Mesendoderm (in vitro differentiated cells): Measurements from ENCODE around the gene MECP2.

Experiments
- DNase-seq: peaks from one replicate; pipeline ENCODE4 v3.0.0; 2013
- H2AK5ac ChIP-seq: 2 replicates; pipeline ENCODE4 v1.6.1; 2013; ENCODE audit warnings: low read length, inconsistent platforms
- H2BK120ac ChIP-seq: 2 replicates; pipeline ENCODE4 v1.6.1; 2013; ENCODE audit warnings: low read depth, mild to moderate bottlenecking, low read length, moderate library complexity, mixed read lengths
- H2BK15ac ChIP-seq: replicated peaks from 2 replicates; pipeline ENCODE4 v1.6.1; 2013; ENCODE audit warnings: low read depth, mild to moderate bottlenecking, moderate library complexity
- H2BK5ac ChIP-seq: 2 replicates; pipeline ENCODE4 v1.6.1; 2013; ENCODE audit warnings: low read length, inconsistent platforms
- H3K18ac ChIP-seq: 2 replicates; pipeline ENCODE4 v1.6.1; 2013; ENCODE audit warnings: mild to moderate bottlenecking, low read length, mixed read lengths
- H3K23ac ChIP-seq: one replicate; pipeline ENCODE4 v1.6.1; 2013; ENCODE audit warnings: low read length
- H3K27ac ChIP-seq: 2 replicates; pipeline ENCODE4 v1.5.1; 2013; ENCODE audit warnings: low read depth, mild to moderate bottlenecking, inconsistent platforms, low read length, moderate library complexity
- H3K27me3 ChIP-seq: 2 replicates; pipeline ENCODE4 v1.6.1; 2013; ENCODE audit warnings: low read length, control low read depth, mild to moderate bottlenecking, inconsistent platforms; ENCODE audit not compliant: insufficient read depth, poor library complexity
- H3K36me3 ChIP-seq: 2 replicates; pipeline ENCODE4 v1.6.1; 2013; ENCODE audit warnings: low read length, inconsistent platforms; ENCODE audit not compliant: control insufficient read depth, insufficient read depth
- H3K4ac ChIP-seq: one replicate; pipeline ENCODE4 v1.6.1; 2013; ENCODE audit warnings: low read depth, mild to moderate bottlenecking, low read length, moderate library complexity
- H3K4me1 ChIP-seq: 2 replicates; pipeline ENCODE4 v1.6.1; 2013; ENCODE audit warnings: low read depth, low read length, inconsistent platforms; ENCODE audit not compliant: control insufficient read depth
- H3K4me2 ChIP-seq: 2 replicates; pipeline ENCODE4 v1.6.1; 2013; ENCODE audit warnings: low read length
- H3K4me3 ChIP-seq: 2 replicates; pipeline ENCODE4 v1.5.1; 2013; ENCODE audit warnings: mild to moderate bottlenecking, low read length
- H3K56ac ChIP-seq: one replicate; pipeline ENCODE4 v1.6.1; 2013; ENCODE audit warnings: low read length
- H3K79me1 ChIP-seq: 2 replicates; pipeline ENCODE4 v1.6.1; 2013; ENCODE audit warnings: low read length, inconsistent platforms
- H3K79me2 ChIP-seq: 2 replicates; pipeline ENCODE4 v1.6.1; 2013; ENCODE audit warnings: mild to moderate bottlenecking, low read length; ENCODE audit not compliant: control insufficient read depth, insufficient read depth
- H3K9ac ChIP-seq: 2 replicates; pipeline ENCODE4 v1.6.1; 2013; ENCODE audit warnings: low read length, inconsistent platforms
- H4K5ac ChIP-seq: one replicate; pipeline ENCODE4 v1.6.1; 2013; ENCODE audit warnings: low read length
- H4K8ac ChIP-seq: one replicate; pipeline ENCODE4 v1.6.1; 2013; ENCODE audit warnings: low read depth, mild to moderate bottlenecking, control low read depth, low read length, moderate library complexity
- WGBS: extraction: QIAGEN DNeasy Blood & Tissue Kit; methylation state at CpG from one replicate; pipeline ENCODE4 v1.1.7; 2013; ENCODE audit warnings: low lambda C conversion rate, missing lambda C conversion rate; ENCODE audit not compliant: insufficient coverage; ENCODE audit errors: extremely low coverage; 5-methylcytosine and 5-hydroxymethylcytosine counted together

MECP2 gene

DNA sequence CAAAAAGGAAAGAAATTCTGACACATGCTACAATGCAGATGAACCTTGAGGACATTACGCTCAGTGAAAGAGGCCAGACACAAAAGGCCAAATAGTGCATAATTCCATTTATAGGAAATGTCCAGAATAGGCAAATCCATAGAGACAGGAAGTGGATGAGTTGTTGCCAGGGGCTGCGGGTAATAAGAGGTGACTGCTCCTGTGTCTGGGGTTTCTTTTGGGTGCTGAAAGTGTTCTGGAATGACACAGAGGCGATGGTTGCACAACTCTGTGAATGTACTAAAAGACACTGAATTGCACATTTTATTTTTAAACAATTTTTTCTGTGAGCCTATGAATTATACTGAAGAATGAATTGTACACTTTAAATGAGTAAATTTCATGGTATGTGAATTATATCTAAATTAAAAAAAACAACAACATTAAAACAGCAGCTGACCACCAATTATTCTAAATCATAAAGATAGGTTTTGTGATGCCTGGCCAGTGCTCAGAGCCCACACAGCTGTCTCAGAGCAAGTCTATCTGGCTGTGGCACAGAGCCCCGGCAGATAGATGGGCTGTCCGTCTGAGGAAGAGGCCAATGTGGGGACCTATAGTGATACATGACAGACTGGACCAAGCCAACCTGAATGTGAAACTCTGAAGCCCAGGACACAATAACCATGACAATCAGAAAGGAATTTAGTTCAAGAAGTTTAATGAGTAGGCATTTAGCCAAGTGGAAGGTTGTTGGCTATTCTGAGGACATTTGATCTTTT, 54.3 kb downstream of the MECP2 start:
- Histone ChIP-seq H4K8ac (no peak overlapping the region), H3K79me1 (no peaks in the 10 kb centered on the region), H3K27ac (no peak overlapping the region), H4K5ac (no peak overlapping the region), H2BK120ac (no peak overlapping the region), H3K18ac (no peak overlapping the region), H2BK5ac (no peak overlapping the region), H2AK5ac (no peak overlapping the region), H2BK15ac (no peak overlapping the region), H3K4ac (no peak overlapping the region), H3K9ac (no peak overlapping the region), H3K4me3 (no peak overlapping the region), H3K4me2 (no peak overlapping the region), H3K4me1 (no peaks in the 10 kb centered on the region), H3K36me3 (no peaks in the 10 kb centered on the region), H3K27me3 (no peaks in the 10 kb centered on the region), H3K56ac (no peak overlapping the region), H3K79me2 (peaks cover 2% of the 10 kb centered on the region), H3K23ac (no peak overlapping the region)
- no peak for DNase-seq
- WGBS = no CpG with 5 or more reads among the region's 5 CpGs

DNA sequence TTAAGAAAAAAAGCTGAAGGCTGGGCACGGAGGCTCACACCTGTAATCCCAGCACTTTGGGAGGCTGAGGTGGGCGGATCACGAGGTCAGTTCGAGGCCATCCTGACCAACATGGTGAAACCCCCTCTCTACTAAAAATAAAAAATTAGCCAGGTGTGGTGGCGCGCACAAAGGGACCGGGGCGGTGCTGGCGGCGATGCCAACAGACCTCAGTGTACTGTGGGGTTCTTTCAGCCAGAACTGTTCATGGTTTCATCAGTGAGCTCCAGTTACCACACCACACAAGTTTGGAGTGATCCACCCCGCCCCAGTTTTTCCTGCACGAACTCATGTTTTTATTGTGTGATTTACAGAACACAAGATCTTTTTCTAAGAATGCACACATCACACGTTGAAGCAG, 56.7 kb downstream of the MECP2 start:
- no peaks in the 10 kb centered on the region for H3K4me1 ChIP-seq
- no peaks in the 10 kb centered on the region for H3K27me3 ChIP-seq
- H3K79me1 ChIP-seq = no peaks in the 10 kb centered on the region
- H4K5ac ChIP-seq = no peak overlapping the region
- DNase-seq = no peak
- H2BK15ac ChIP-seq = no peak overlapping the region
- no peak overlapping the region for H3K4me3 ChIP-seq
- H3K9ac ChIP-seq = no peak overlapping the region
- no peak overlapping the region for H4K8ac ChIP-seq
- no peak overlapping the region for H3K4ac ChIP-seq
- no peak overlapping the region for H2AK5ac ChIP-seq
- no CpG with 5 or more reads among the region's 13 CpGs for WGBS
- no peak overlapping the region for H3K56ac ChIP-seq
- peaks cover 2% of the 10 kb centered on the region for H3K79me2 ChIP-seq
- no peak overlapping the region for H3K18ac ChIP-seq
- no peak overlapping the region for H3K23ac ChIP-seq
- no peaks in the 10 kb centered on the region for H3K36me3 ChIP-seq
- H2BK120ac ChIP-seq = no peak overlapping the region
- no peak overlapping the region for H2BK5ac ChIP-seq
- no peak overlapping the region for H3K4me2 ChIP-seq
- no peak overlapping the region for H3K27ac ChIP-seq

DNA sequence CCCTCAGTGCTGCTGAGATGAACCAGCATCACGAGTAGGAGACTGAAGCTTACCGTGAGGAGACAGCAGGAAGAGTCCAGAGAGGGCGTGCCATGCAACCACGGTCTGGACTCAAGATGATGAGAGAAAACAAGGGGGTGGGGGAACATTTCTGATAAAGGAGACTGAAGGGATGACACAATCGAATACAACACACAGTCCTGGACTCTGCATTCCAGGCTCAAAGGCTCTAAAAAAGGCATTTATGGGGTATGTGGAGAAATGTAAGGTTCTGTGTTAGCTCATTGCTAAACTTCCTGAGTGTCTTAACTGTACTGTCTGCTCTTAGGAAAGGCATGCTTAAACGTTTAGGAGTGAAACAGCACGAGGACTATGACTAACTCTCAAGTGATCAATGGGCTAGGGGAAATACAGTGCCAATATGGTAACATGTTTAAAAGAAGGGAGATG, 57.2 kb downstream of the MECP2 start:
- Histone ChIP-seq H3K27me3 (no peaks in the 10 kb centered on the region), H3K9ac (no peak overlapping the region), H3K4me2 (no peak overlapping the region), H3K79me2 (peaks cover 2% of the 10 kb centered on the region), H3K27ac (no peak overlapping the region), H3K4me3 (no peak overlapping the region), H3K23ac (no peak overlapping the region), H3K79me1 (no peaks in the 10 kb centered on the region), H2BK15ac (no peak overlapping the region), H2AK5ac (no peak overlapping the region), H3K36me3 (no peaks in the 10 kb centered on the region), H2BK5ac (no peak overlapping the region), H3K4ac (no peak overlapping the region), H3K18ac (no peak overlapping the region), H3K56ac (no peak overlapping the region), H3K4me1 (no peaks in the 10 kb centered on the region), H2BK120ac (no peak overlapping the region), H4K5ac (no peak overlapping the region), H4K8ac (no peak overlapping the region)
- no peak for DNase-seq
- no CpG with 5 or more reads among the region's 7 CpGs for WGBS

DNA sequence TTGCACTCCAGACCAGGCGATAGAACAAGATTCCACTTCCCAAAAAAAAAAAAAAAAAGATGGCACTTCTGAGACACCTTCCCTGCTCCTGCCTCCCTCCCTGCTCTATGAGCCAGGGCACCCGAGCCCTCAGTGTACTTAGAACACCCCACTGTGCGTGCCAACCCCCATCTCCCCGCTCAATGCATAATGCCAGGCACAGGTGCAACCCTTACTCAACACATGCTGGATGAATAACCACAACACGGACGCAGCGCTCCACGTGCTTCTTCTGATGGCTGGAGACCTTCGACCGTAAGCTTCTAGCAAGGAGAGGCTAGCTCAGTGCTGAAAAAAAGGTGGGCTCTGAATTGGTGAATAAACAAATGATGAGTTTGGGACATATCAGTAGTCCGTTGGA, 57.9 kb downstream of the MECP2 start:
- Histone ChIP-seq H3K79me2 (peaks cover 2% of the 10 kb centered on the region), H3K79me1 (no peaks in the 10 kb centered on the region), H3K4ac (no peak overlapping the region), H3K27me3 (no peaks in the 10 kb centered on the region), H4K8ac (no peak overlapping the region), H2AK5ac (no peak overlapping the region), H4K5ac (no peak overlapping the region), H3K18ac (no peak overlapping the region), H3K23ac (no peak overlapping the region), H3K4me1 (no peaks in the 10 kb centered on the region), H3K27ac (no peak overlapping the region), H2BK120ac (no peak overlapping the region), H3K56ac (no peak overlapping the region), H3K4me3 (no peak overlapping the region), H3K36me3 (no peaks in the 10 kb centered on the region), H2BK15ac (no peak overlapping the region), H2BK5ac (no peak overlapping the region), H3K4me2 (no peak overlapping the region), H3K9ac (no peak overlapping the region)
- DNase-seq = no peak
- WGBS = no CpG with 5 or more reads among the region's 11 CpGs

DNA sequence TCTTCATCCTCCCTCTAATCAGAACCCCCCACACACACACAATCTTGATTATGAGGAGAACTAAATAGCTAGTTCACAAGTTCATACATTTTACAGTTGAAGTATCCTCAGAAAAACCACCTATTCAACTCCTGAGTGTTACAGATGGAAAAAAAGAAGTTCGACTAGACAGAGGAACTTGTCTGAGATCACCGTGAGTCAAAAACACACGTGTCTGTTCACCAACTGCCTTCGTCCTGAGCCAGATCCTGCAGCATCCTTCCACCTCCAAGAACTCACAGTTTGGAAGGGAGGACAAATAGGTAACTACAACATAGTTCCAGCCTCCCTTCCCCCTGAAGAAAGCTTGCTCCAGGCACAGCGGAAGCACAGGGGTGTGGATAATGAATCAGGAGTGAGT, 58.9 kb downstream of the MECP2 start:
- Histone ChIP-seq H4K8ac (no peak overlapping the region), H3K4me3 (no peak overlapping the region), H3K23ac (no peak overlapping the region), H3K18ac (no peak overlapping the region), H4K5ac (no peak overlapping the region), H3K36me3 (no peaks in the 10 kb centered on the region), H3K4ac (no peak overlapping the region), H2BK5ac (no peak overlapping the region), H2BK15ac (no peak overlapping the region), H3K9ac (no peak overlapping the region), H3K79me2 (peaks cover 2% of the 10 kb centered on the region), H3K79me1 (no peaks in the 10 kb centered on the region), H3K4me2 (no peak overlapping the region), H2AK5ac (no peak overlapping the region), H3K56ac (no peak overlapping the region), H2BK120ac (no peak overlapping the region), H3K27me3 (no peaks in the 10 kb centered on the region), H3K27ac (no peak overlapping the region), H3K4me1 (no peaks in the 10 kb centered on the region)
- WGBS = no CpG with 5 or more reads among the region's 5 CpGs
- no peak for DNase-seq

DNA sequence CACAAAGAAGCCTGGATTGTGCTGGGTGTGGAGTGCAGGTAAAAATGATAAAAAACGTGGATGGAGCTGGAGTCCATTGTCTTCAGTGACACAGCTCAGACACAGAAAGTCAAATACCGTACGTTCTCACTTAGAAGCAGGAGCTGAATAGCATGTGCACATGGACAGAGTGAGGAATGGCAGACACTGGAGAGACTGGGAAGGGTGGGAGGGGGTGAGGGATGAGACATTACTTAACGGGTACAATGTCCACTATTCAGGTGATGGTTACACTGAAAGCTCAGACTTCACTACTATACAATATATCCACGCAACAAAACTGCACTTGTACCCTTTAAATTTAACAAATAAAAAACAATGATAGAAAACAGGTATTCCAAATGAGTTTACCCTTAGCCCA, 59.8 kb downstream of the MECP2 start:
- no peaks in the 10 kb centered on the region for H3K27me3 ChIP-seq
- no peaks in the 10 kb centered on the region for H3K4me1 ChIP-seq
- no CpG with 5 or more reads among the region's 5 CpGs for WGBS
- H3K4ac ChIP-seq = no peak overlapping the region
- no peak overlapping the region for H3K18ac ChIP-seq
- no peak overlapping the region for H4K8ac ChIP-seq
- no peak overlapping the region for H2BK120ac ChIP-seq
- H2BK15ac ChIP-seq = no peak overlapping the region
- H3K79me2 ChIP-seq = peaks cover 2% of the 10 kb centered on the region
- no peak overlapping the region for H3K27ac ChIP-seq
- no peak overlapping the region for H3K4me3 ChIP-seq
- no peaks in the 10 kb centered on the region for H3K36me3 ChIP-seq
- H3K9ac ChIP-seq = no peak overlapping the region
- H2AK5ac ChIP-seq = no peak overlapping the region
- DNase-seq = no peak
- H3K23ac ChIP-seq = no peak overlapping the region
- no peak overlapping the region for H3K56ac ChIP-seq
- no peak overlapping the region for H3K4me2 ChIP-seq
- no peak overlapping the region for H4K5ac ChIP-seq
- no peaks in the 10 kb centered on the region for H3K79me1 ChIP-seq
- H2BK5ac ChIP-seq = no peak overlapping the region
